Erythroblast (primary cell): Measurements from ENCODE around the gene GLB1L.

Experiments used
- GATA1 ChIP-seq: IDR thresholded peaks from 2 replicates; pipeline ENCODE4 v1.6.1; 2011; ENCODE audit warnings: low read depth, mild to moderate bottlenecking, control low read depth, low read length, moderate library complexity
- POLR2A ChIP-seq: IDR thresholded peaks from 2 replicates; pipeline ENCODE4 v1.6.1; 2011; ENCODE audit warnings: mild to moderate bottlenecking, low read length

GRCh38 chr2:219252570-219252899, 7.3 kb upstream of the GLB1L start:
- TF ChIP-seq POLR2A (no peak), GATA1 (no peak)
